ENCODE results near the gene COBL.

COBL gene

GRCh38 chr7:51077987-51078370 is 238.6 kb downstream of the COBL start:
- no peak for TF ChIP-seq RAD21 (IDR thresholded peaks at IDR 0.05; ENCODE audit: low read depth)
- no peak for TF ChIP-seq YY1 (IDR thresholded peaks at IDR 0.05; ENCODE audit: low read depth)
- TF ChIP-seq EP300 (IDR thresholded peaks at IDR 0.05; ENCODE audit: borderline replicate concordance): no peak
- no peak for TF ChIP-seq CEBPB (IDR thresholded peaks at IDR 0.05)
- TF ChIP-seq FOXM1 (IDR thresholded peaks at IDR 0.05; ENCODE audit: borderline replicate concordance, low read depth): no peak
- no peak for TF ChIP-seq TAF1 (IDR thresholded peaks at IDR 0.05; ENCODE audit: low read depth)
- no peak for TF ChIP-seq MAX (IDR thresholded peaks at IDR 0.05)
- TF ChIP-seq REST (IDR thresholded peaks at IDR 0.05; ENCODE audit: low read depth): no peak
- no peak for TF ChIP-seq USF1 (IDR thresholded peaks at IDR 0.05)

- no peak for TF ChIP-seq CEBPB (IDR thresholded peaks at IDR 0.05)
- TF ChIP-seq MAX (IDR thresholded peaks at IDR 0.05): no peak
- TF ChIP-seq USF1 (IDR thresholded peaks at IDR 0.05): no peak
- no peak for TF ChIP-seq TAF1 (IDR thresholded peaks at IDR 0.05; ENCODE audit: low read depth)
- no peak for TF ChIP-seq CREB1 (IDR thresholded peaks at IDR 0.05; ENCODE audit: low read depth)
- TF ChIP-seq EGR1 (IDR thresholded peaks at IDR 0.05): no peak
- no peak for TF ChIP-seq TCF12 (IDR thresholded peaks at IDR 0.05; ENCODE audit: low read depth)
- no peak for TF ChIP-seq NFIC (IDR thresholded peaks at IDR 0.05)
- no peak for TF ChIP-seq TEAD4 (IDR thresholded peaks at IDR 0.05)
- TF ChIP-seq ZBTB7A (IDR thresholded peaks at IDR 0.05; ENCODE audit: low read depth): no peak
- no peak for TF ChIP-seq EP300 (IDR thresholded peaks at IDR 0.05; ENCODE audit: borderline replicate concordance)
- no peak for TF ChIP-seq FOXM1 (IDR thresholded peaks at IDR 0.05; ENCODE audit: borderline replicate concordance, low read depth)
- no peak for TF ChIP-seq REST (IDR thresholded peaks at IDR 0.05; ENCODE audit: low read depth)
- no peak for TF ChIP-seq YY1 (IDR thresholded peaks at IDR 0.05; ENCODE audit: low read depth)
- no peak for TF ChIP-seq RAD21 (IDR thresholded peaks at IDR 0.05; ENCODE audit: low read depth)
Measured at GRCh38 chr7:51077316-51077986, 239.2 kb downstream of the COBL start.

GRCh38 chr7:51075681-51076580 is 240.7 kb downstream of the COBL start:
- TF ChIP-seq FOXM1 (IDR thresholded peaks at IDR 0.05; ENCODE audit: borderline replicate concordance, low read depth) (no peak), RAD21 (IDR thresholded peaks at IDR 0.05; ENCODE audit: low read depth) (no peak), CEBPB (IDR thresholded peaks at IDR 0.05) (no peak), NFIC (IDR thresholded peaks at IDR 0.05) (no peak), EGR1 (IDR thresholded peaks at IDR 0.05) (no peak), CREB1 (IDR thresholded peaks at IDR 0.05; ENCODE audit: low read depth) (no peak), YY1 (IDR thresholded peaks at IDR 0.05; ENCODE audit: low read depth) (no peak)

GRCh38 chr7:51073171-51073570 is 243.4 kb downstream of the COBL start:
- TF ChIP-seq REST (IDR thresholded peaks at IDR 0.05; ENCODE audit: low read depth) (no peak), RAD21 (IDR thresholded peaks at IDR 0.05; ENCODE audit: low read depth) (no peak), FOXM1 (IDR thresholded peaks at IDR 0.05; ENCODE audit: borderline replicate concordance, low read depth) (no peak), CEBPB (IDR thresholded peaks at IDR 0.05) (no peak), USF1 (IDR thresholded peaks at IDR 0.05) (no peak), ZBTB7A (IDR thresholded peaks at IDR 0.05; ENCODE audit: low read depth) (no peak), EP300 (IDR thresholded peaks at IDR 0.05; ENCODE audit: borderline replicate concordance) (no peak), TEAD4 (IDR thresholded peaks at IDR 0.05) (no peak), EGR1 (IDR thresholded peaks at IDR 0.05) (no peak), YY1 (IDR thresholded peaks at IDR 0.05; ENCODE audit: low read depth) (no peak), MAX (IDR thresholded peaks at IDR 0.05) (no peak), NFIC (IDR thresholded peaks at IDR 0.05) (no peak), TAF1 (IDR thresholded peaks at IDR 0.05; ENCODE audit: low read depth) (no peak), TCF12 (IDR thresholded peaks at IDR 0.05; ENCODE audit: low read depth) (no peak), CREB1 (IDR thresholded peaks at IDR 0.05; ENCODE audit: low read depth) (no peak)
